GM19193 (cell line): Measurements from ENCODE around the gene SLC29A2.
A peak's percentile ranks its signal among the peaks of the same experiment; 100 is the strongest.

ENCODE experiments used
- POLR2A ChIP-seq: IDR thresholded peaks from 4 replicates; pipeline ENCODE4 v1.6.1; 2011; ENCODE audit not compliant: insufficient read depth, insufficient read length; ENCODE audit errors: extremely low read depth

The SLC29A2 gene

GRCh38 chr11:66317322-66317722 lies 54.2 kb downstream of the SLC29A2 start:
- TF ChIP-seq POLR2A = peak; percentile 14

GRCh38 chr11:66316849-66317251 lies 54.7 kb downstream of the SLC29A2 start, which contains the start of gene CD248:
Gene CD248, minus strand, starts transcription at chr11:66317044. Its CDS starts 17 bp downstream, at chr11:66317027.
- TF ChIP-seq POLR2A = no peak

GRCh38 chr11:66315921-66316811 lies 55.4 kb downstream of the SLC29A2 start:
- TF ChIP-seq POLR2A = no peak

GRCh38 chr11:66315498-66315885 lies 56.1 kb downstream of the SLC29A2 start:
- TF ChIP-seq POLR2A = no peak

GRCh38 chr11:66314561-66315497 lies 56.7 kb downstream of the SLC29A2 start:
- no peak for TF ChIP-seq POLR2A

- TF ChIP-seq POLR2A = no peak
Measured at GRCh38 chr11:66314186-66314501, 57.4 kb downstream of the SLC29A2 start.

- no peak for TF ChIP-seq POLR2A
Measured at GRCh38 chr11:66313321-66314185, 58.0 kb downstream of the SLC29A2 start.

- peak; percentile 22 for TF ChIP-seq POLR2A
Measured at GRCh38 chr11:66312549-66313320, 58.8 kb downstream of the SLC29A2 start.
